GM10266 (cell line): Measurements from ENCODE around the gene CANT1.

ENCODE experiments used
- DNase-seq: peaks from one replicate; pipeline ENCODE4 v3.0.0; 2012; ENCODE audit errors: extremely low spot score
- CTCF ChIP-seq: IDR thresholded peaks from 2 replicates; pipeline ENCODE4 v1.5.1; 2012; ENCODE audit warnings: mild to moderate bottlenecking, low read depth; ENCODE audit not compliant: control insufficient read depth, insufficient read depth; ENCODE audit errors: missing control alignments

CANT1 gene

DNA sequence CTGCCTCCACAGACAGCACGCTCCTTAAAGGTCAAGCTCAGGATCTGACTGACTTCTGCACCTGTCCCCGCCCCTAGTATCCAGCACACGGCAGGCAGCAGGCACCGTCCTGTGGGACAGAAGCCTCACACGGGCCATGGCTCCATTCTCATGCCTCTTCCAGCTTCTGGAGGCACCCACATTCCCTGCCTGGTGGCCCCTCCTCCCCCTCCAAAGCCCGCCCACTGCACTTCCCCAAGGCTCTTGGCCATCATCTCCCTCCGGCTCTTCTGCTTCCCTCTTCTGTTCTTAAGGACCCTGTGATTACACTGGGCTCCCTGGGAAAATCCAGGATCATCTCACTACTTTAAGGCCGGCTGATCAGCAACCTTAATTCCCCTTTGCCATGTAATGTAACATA, 3.5 kb downstream of the CANT1 start:
- TF ChIP-seq CTCF: no peak
- DNase-seq: no peak

DNA sequence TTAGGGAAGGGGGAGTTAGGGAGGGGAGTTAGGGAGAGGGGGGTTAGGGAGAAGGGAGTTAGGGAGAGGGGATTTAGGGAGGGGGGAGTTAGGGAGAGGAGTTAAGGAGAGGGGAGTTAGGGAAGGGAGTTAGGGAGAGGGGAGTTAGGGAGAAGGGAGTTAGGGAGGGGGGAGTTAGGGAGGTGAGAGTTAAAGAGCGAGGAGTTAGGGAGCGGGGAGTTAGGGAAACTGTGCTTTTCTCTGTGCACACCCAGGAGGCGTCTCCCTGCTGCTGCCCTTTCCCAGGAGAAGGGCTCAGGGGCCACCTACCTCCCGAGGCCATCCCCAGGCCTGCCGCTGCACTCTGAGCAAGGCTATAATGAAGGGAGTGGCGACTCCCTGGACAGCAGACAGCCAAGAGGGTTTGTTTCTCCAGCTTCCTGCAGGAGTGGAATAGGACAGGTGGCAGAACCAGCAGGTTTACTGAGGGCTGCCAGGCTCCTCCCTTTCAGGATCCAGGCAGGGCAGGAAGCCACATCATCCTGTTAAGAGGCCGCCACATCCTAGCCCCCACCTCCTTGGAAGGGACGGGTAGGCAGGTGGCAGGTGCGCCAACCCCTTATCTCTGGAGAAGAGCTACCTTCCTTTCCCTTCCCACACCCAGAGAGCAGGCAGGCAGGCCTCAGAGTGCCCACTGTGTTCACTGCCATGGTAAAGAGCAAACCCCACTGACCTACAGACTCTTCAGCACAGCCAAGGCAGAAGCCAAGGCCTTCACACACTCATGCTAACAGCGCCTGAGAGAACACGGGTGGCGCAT, 4.3 kb downstream of the CANT1 start:
- DNase-seq: no peak
- TF ChIP-seq CTCF: no peak

DNA sequence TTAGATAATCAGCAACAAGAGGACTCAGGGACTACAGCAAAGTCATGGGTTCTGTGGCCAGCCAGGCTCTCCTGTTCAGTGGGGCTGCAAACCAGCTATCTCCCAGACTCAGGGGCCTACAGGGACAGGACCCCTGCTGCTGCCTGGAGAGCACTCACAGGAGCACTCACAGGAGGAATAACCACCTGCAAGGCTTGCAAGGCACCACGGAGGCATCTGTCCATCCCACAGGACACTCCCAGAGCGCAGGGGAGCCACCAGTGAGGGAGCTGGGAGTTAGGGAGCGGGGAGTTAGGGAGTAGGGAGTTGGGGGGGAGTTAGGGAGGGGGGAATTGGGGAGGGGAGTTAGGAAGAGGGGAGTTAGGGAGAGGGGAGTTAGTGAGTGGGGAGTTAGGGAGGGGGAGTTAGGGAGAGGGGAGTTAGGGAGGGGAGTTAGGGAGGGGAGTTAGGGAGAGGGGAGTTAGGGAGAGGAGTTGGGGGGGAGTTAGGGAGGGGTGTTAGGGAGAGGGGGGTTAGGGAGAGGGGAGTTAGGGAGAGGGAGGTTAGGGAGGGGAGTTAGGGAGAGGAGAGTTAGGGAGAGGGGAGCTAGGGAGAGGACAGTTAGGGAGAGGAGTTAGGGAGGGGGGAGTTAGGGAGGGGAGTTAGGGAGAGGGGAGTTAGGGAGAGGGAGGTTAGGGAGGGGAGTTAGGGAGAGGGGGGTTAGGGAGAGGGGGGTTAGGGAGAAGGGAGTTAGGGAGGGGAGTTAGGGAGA, 5.7 kb downstream of the CANT1 start:
- TF ChIP-seq CTCF: no peak
- DNase-seq: no peak

- no peak for TF ChIP-seq CTCF
- DNase-seq: no peak
Observed at GRCh38 chr17:79002796-79003593, 6.6 kb downstream of the CANT1 start.

GRCh38 chr17:79002291-79002690, 7.3 kb downstream of the CANT1 start:
- no peak for DNase-seq
- TF ChIP-seq CTCF: no peak

DNA sequence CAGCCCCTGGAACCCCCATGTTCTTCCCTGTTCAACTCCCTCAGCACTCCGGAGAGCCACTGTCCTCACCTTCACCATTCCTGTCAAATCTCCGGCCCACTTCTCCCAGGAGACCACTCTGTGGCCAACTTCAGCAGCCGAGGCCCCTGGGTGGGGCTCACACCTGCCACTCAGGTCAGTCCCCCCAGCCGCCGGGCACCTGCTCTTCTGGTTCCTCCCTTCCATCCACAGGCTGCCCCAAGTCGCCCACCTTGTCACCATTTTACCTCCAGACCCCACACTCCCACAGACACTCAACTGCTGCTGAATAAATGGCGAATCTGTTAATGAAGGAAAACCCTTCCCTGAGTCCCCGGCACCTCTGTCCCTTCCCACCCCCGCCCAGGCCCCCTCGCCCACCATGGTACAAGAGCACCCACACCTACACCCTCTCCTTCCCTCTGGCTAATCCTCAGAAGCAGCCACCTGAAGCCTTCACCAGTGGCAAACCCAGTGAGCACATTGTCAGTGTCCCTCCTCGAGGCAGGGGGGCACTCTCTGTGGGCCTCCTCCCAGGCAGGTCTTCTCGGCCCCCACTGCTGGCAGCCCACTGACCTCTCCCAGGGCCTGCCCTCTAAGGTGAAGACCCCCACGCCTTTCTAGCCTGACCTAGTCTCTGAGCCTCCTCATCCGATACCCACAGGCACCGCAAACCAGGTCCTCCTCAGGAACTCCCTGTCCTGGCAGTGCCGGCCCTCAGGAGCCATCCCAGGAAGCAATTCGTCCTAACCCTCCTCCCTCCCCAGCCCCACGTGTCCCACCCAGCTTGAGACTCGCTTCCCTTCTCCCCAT, 8.2 kb downstream of the CANT1 start:
- DNase-seq: no peak
- no peak for TF ChIP-seq CTCF
